GM23338 (cell line): ENCODE data around the gene BRICD5. TPM values are rescaled to one million over a fixed set of nuclear protein-coding genes. Genes with fewer than 3 reads are reported as not detected.

Experiments
- ATAC-seq: fragments of 200-7000 bp; cut with Tn5 transposase; 3 replicates; pipeline ENCODE4 v1.9.1; 2020
- DNase-seq: peaks from one replicate; pipeline ENCODE4 v3.0.0-alpha.2; 2015; ENCODE audit warnings: low spot score
- H2AFZ ChIP-seq: fragments of 200-600 bp; sonication (generic); 2 replicates; pipeline ENCODE4 v1.8.0; 2016; ENCODE audit warnings: antibody characterized with exemption, mild to moderate bottlenecking, moderate library complexity
- H3F3A ChIP-seq: fragments of 200-600 bp; sonication (generic); replicated peaks from 2 replicates; pipeline ENCODE4 v1.8.0; 2017; ENCODE audit warnings: antibody characterized with exemption, mixed run types, low read depth
- H3K27ac ChIP-seq: fragments of 200-600 bp; sonication (generic); 2 replicates; pipeline ENCODE4 v1.6.1; 2016; ENCODE audit warnings: low read depth
- H3K27me3 ChIP-seq: fragments of 200-600 bp; sonication (generic); 2 replicates; pipeline ENCODE4 v1.8.0; 2016; ENCODE audit warnings: mild to moderate bottlenecking, mixed run types, moderate library complexity; ENCODE audit not compliant: insufficient read depth
- H3K36me3 ChIP-seq: fragments of 200-600 bp; sonication (generic); 2 replicates; pipeline ENCODE4 v1.8.0; 2016; ENCODE audit warnings: mild to moderate bottlenecking; ENCODE audit not compliant: insufficient read depth
- H3K4me1 ChIP-seq: fragments of 200-600 bp; sonication (generic); 2 replicates; pipeline ENCODE4 v1.8.0; 2016; ENCODE audit warnings: mild to moderate bottlenecking, moderate library complexity; ENCODE audit not compliant: insufficient read depth
- H3K4me2 ChIP-seq: fragments of 200-600 bp; sonication (generic); 2 replicates; pipeline ENCODE4 v1.7.1; 2017; ENCODE audit warnings: mixed run types
- H3K4me3 ChIP-seq: fragments of 200-600 bp; sonication (generic); 2 replicates; pipeline ENCODE4 v1.6.1; 2016; ENCODE audit warnings: mixed run types
- H3K79me2 ChIP-seq: fragments of 200-600 bp; sonication (generic); replicated peaks from 2 replicates; pipeline ENCODE4 v1.8.0; 2017; ENCODE audit warnings: mild to moderate bottlenecking; ENCODE audit not compliant: insufficient read depth
- H3K9me2 ChIP-seq: fragments of 200-600 bp; sonication (generic); 2 replicates; pipeline ENCODE4 v1.8.0; 2017; ENCODE audit not compliant: insufficient read depth
- H4K20me1 ChIP-seq: fragments of 200-600 bp; sonication (generic); replicated peaks from 2 replicates; pipeline ENCODE4 v1.8.0; 2017; ENCODE audit warnings: mild to moderate bottlenecking; ENCODE audit not compliant: insufficient read depth
- H3K27ac Mint-ChIP-seq: 2 replicates; pipeline ENCODE4 v1.8.0; 2020; ENCODE audit warnings: inconsistent platforms, mild to moderate bottlenecking, moderate library complexity, mixed read lengths
- H3K27me3 Mint-ChIP-seq: 3 replicates; pipeline ENCODE4 v1.8.0; 2022; ENCODE audit warnings: low read depth, mild to moderate bottlenecking, moderate library complexity, mixed read lengths, inconsistent platforms; ENCODE audit not compliant: insufficient read depth, poor library complexity
- H3K36me3 Mint-ChIP-seq: 3 replicates; pipeline ENCODE4 v1.8.0; 2021; ENCODE audit warnings: low read depth, mild to moderate bottlenecking, inconsistent platforms, moderate library complexity, mixed read lengths
- H3K4me1 Mint-ChIP-seq: 3 replicates; pipeline ENCODE4 v1.8.0; 2020; ENCODE audit warnings: mild to moderate bottlenecking, inconsistent platforms, mixed read lengths
- H3K4me3 Mint-ChIP-seq: 3 replicates; pipeline ENCODE4 v1.8.0; 2021; ENCODE audit warnings: moderate library complexity, mild to moderate bottlenecking, inconsistent platforms, mixed read lengths
- H3K9me3 Mint-ChIP-seq: 3 replicates; pipeline ENCODE4 v1.8.0; 2020; ENCODE audit warnings: moderate library complexity, mild to moderate bottlenecking, inconsistent platforms, mixed read lengths
- CREB1 ChIP-seq: fragments of 250-450 bp; sonication (Bioruptor Pico); IDR thresholded peaks from 2 replicates; pipeline ENCODE4 v1.5.0; 2020; ENCODE audit warnings: low read depth, mild to moderate bottlenecking, moderate library complexity
- polyA plus RNA-seq: library from polyadenylated mRNA; unstranded; fragments of >200 nt; fragmentation: Nextera tagmentation; extraction: Ambion mirVana; gene quantifications from 2 replicates; pipeline ENCODE4 v1.2.1, GENCODE V29; 2016
- total RNA-seq: library from RNA; depleted of rRNA; stranded (reverse); fragments of >200 nt; shearing (Covaris generic); gene quantifications from 2 replicates; pipeline ENCODE4 v1.2.3, GENCODE V29; 2014
- TF ChIP-seq, protein P1 (sequence below): fragments of 250-450 bp; sonication (Bioruptor Pico); IDR thresholded peaks from 2 replicates; pipeline ENCODE4 v1.5.0; 2020; ENCODE audit warnings: mild to moderate bottlenecking, moderate library complexity
- TF ChIP-seq, protein P2 (sequence below), 2 experiments: fragments of 200-600 bp in 1 of 2; sonication (generic) in 1 of 2; conservative IDR thresholded peaks; 2 replicates each; pipeline versions ENCODE4 v1.5.1 to v1.6.1; 2016 to 2017; ENCODE audit warnings: antibody characterized with exemption in 2 of 2, low read depth in 2 of 2, mild to moderate bottlenecking in 2 of 2, moderate library complexity in 1 of 2

BRICD5 gene
- total and polyA plus RNA-seq, 2 experiments from 2014 or later: 5.3 to 6.3 TPM

DNA sequence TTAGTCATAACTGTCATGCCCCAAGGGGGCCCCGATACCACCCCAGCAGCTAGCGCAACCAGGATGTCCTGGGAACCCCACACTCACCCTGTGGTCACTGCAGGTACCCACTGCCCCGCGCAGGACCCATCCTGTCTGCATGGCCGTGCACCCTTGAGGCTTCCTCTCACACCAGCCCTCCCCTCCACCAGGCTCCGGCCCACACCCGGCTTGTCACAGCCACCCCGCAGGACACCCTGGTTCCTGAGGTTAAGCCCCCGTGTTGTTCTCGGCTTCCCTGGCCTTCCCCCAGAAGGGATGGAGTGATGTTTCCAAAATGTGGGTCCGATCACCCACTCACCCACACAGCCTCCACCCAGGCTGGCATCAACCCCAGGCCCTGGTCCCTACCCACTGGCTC is 33.1 kb upstream of the BRICD5 start:
- TF ChIP-seq, protein P1, sequence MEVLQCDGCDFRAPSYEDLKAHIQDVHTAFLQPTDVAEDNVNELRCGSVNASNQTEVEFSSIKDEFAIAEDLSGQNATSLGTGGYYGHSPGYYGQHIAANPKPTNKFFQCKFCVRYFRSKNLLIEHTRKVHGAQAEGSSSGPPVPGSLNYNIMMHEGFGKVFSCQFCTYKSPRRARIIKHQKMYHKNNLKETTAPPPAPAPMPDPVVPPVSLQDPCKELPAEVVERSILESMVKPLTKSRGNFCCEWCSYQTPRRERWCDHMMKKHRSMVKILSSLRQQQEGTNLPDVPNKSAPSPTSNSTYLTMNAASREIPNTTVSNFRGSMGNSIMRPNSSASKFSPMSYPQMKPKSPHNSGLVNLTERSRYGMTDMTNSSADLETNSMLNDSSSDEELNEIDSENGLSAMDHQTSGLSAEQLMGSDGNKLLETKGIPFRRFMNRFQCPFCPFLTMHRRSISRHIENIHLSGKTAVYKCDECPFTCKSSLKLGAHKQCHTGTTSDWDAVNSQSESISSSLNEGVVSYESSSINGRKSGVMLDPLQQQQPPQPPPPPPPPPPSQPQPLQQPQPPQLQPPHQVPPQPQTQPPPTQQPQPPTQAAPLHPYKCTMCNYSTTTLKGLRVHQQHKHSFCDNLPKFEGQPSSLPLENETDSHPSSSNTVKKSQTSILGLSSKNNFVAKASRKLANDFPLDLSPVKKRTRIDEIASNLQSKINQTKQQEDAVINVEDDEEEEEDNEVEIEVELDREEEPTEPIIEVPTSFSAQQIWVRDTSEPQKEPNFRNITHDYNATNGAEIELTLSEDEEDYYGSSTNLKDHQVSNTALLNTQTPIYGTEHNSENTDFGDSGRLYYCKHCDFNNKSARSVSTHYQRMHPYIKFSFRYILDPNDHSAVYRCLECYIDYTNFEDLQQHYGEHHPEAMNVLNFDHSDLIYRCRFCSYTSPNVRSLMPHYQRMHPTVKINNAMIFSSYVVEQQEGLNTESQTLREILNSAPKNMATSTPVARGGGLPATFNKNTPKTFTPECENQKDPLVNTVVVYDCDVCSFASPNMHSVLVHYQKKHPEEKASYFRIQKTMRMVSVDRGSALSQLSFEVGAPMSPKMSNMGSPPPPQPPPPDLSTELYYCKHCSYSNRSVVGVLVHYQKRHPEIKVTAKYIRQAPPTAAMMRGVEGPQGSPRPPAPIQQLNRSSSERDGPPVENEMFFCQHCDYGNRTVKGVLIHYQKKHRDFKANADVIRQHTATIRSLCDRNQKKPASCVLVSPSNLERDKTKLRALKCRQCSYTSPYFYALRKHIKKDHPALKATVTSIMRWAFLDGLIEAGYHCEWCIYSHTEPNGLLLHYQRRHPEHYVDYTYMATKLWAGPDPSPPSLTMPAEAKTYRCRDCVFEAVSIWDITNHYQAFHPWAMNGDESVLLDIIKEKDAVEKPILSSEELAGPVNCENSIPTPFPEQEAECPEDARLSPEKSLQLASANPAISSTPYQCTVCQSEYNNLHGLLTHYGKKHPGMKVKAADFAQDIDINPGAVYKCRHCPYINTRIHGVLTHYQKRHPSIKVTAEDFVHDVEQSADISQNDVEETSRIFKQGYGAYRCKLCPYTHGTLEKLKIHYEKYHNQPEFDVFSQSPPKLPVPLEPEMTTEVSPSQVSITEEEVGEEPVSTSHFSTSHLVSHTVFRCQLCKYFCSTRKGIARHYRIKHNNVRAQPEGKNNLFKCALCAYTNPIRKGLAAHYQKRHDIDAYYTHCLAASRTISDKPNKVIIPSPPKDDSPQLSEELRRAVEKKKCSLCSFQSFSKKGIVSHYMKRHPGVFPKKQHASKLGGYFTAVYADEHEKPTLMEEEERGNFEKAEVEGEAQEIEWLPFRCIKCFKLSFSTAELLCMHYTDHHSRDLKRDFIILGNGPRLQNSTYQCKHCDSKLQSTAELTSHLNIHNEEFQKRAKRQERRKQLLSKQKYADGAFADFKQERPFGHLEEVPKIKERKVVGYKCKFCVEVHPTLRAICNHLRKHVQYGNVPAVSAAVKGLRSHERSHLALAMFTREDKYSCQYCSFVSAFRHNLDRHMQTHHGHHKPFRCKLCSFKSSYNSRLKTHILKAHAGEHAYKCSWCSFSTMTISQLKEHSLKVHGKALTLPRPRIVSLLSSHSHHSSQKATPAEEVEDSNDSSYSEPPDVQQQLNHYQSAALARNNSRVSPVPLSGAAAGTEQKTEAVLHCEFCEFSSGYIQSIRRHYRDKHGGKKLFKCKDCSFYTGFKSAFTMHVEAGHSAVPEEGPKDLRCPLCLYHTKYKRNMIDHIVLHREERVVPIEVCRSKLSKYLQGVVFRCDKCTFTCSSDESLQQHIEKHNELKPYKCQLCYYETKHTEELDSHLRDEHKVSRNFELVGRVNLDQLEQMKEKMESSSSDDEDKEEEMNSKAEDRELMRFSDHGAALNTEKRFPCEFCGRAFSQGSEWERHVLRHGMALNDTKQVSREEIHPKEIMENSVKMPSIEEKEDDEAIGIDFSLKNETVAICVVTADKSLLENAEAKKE (CRISPR knock-in tag): no peak
- TF ChIP-seq, protein P2, sequence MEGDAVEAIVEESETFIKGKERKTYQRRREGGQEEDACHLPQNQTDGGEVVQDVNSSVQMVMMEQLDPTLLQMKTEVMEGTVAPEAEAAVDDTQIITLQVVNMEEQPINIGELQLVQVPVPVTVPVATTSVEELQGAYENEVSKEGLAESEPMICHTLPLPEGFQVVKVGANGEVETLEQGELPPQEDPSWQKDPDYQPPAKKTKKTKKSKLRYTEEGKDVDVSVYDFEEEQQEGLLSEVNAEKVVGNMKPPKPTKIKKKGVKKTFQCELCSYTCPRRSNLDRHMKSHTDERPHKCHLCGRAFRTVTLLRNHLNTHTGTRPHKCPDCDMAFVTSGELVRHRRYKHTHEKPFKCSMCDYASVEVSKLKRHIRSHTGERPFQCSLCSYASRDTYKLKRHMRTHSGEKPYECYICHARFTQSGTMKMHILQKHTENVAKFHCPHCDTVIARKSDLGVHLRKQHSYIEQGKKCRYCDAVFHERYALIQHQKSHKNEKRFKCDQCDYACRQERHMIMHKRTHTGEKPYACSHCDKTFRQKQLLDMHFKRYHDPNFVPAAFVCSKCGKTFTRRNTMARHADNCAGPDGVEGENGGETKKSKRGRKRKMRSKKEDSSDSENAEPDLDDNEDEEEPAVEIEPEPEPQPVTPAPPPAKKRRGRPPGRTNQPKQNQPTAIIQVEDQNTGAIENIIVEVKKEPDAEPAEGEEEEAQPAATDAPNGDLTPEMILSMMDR (conservative IDR thresholded peaks at IDR 0.05; ENCODE audit: low read depth in 2 of 2): no peak
- Histone ChIP-seq H3K4me2 (no peak overlapping the region), H3K27me3 (no peaks in the 10 kb centered on the region), H3K4me3 (no peak overlapping the region), H3K9me2 (no peaks in the 10 kb centered on the region), H3K36me3 (peaks cover 4% of the 10 kb centered on the region; the same call in 1 of the 2 replicates), H3F3A (peaks cover 8% of the 10 kb centered on the region), H3K4me1 (no peaks in the 10 kb centered on the region), H4K20me1 (peaks cover 4% of the 10 kb centered on the region), H2AFZ (no peak overlapping the region), H3K27ac (no peak overlapping the region), H3K79me2 (peaks cover 11% of the 10 kb centered on the region)
- Mint-ChIP-seq H3K9me3 (no peaks in the 10 kb centered on the region), H3K4me1 (no peaks in the 10 kb centered on the region), H3K27ac (no peak overlapping the region), H3K4me3 (no peak overlapping the region), H3K27me3 (peaks cover 8% of the 10 kb centered on the region), H3K36me3 (peaks cover 57% of the 10 kb centered on the region)
- no peak for ATAC-seq
- no peak for DNase-seq

DNA sequence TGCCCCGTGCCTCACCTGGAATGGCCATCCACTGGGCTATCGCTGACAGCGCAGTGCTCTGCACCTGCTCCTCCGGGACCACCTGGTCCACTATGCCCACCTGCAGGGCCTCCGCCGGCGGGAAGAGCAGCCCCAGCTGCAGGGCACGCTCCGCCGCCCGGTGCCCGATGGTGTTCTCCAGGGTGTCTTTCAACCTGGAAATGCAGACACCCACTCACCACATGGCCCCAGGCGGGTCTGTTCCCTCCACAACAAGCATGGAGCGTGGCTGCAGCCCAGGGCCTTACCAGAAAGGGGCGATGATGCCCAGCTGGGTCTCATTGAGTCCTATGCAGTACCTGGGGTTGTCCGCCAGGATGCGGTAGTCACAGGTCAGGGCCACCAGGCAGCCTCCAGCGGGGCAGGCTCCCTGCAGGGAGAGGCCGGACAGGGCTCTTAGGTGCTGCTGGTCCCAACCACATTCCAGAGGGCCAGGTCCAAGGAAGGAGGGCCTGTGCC is 32.4 kb upstream of the BRICD5 start:
- Histone ChIP-seq H3K4me2 (no peak overlapping the region), H3K36me3 (peaks cover 4% of the 10 kb centered on the region; the same call in 1 of the 2 replicates), H3K4me1 (no peaks in the 10 kb centered on the region), H3K4me3 (no peak overlapping the region), H4K20me1 (no peaks in the 10 kb centered on the region; the same call in none of the 2 replicates), H3K27ac (no peak overlapping the region), H3K79me2 (peaks cover 6% of the 10 kb centered on the region; the same call in 1 of the 2 replicates), H3K27me3 (no peaks in the 10 kb centered on the region; the same call in 1 of the 2 replicates), H3K9me2 (no peaks in the 10 kb centered on the region), H3F3A (peaks cover 8% of the 10 kb centered on the region; the same call in 1 of the 2 replicates), H2AFZ (no peak overlapping the region)
- DNase-seq (peak; percentile 69), ATAC-seq (peak; percentile 25)
- H3K36me3 Mint-ChIP-seq: peaks cover 51% of the 10 kb centered on the region
- no peaks in the 10 kb centered on the region for H3K9me3 Mint-ChIP-seq
- TF ChIP-seq, protein P2 (conservative IDR thresholded peaks at IDR 0.05; ENCODE audit: low read depth in 2 of 2): peak; percentile 49 to 66; a peak in 3 of 4 replicates
- no peak for TF ChIP-seq CREB1 (CRISPR knock-in tag)
- no peak overlapping the region for H3K4me3 Mint-ChIP-seq
- no peak overlapping the region for H3K27ac Mint-ChIP-seq
- no peaks in the 10 kb centered on the region for H3K4me1 Mint-ChIP-seq
- peaks cover 11% of the 10 kb centered on the region for H3K27me3 Mint-ChIP-seq
